Effector CD4-positive, alpha-beta T cell (primary cell): ENCODE measurements around the gene FAM181A. TPM values are rescaled to one million over a fixed set of nuclear protein-coding genes. Genes with fewer than 3 reads are reported as not detected.

Experiments used
- DNase-seq: peaks from one replicate; pipeline ENCODE4 v3.0.0-alpha.2; 2020
- total RNA-seq: gene quantifications from one replicate; lab custom pipeline; 2026; lab: John Stamatoyannopoulos, UW

FAM181A gene
- not detected for total RNA-seq

DNA sequence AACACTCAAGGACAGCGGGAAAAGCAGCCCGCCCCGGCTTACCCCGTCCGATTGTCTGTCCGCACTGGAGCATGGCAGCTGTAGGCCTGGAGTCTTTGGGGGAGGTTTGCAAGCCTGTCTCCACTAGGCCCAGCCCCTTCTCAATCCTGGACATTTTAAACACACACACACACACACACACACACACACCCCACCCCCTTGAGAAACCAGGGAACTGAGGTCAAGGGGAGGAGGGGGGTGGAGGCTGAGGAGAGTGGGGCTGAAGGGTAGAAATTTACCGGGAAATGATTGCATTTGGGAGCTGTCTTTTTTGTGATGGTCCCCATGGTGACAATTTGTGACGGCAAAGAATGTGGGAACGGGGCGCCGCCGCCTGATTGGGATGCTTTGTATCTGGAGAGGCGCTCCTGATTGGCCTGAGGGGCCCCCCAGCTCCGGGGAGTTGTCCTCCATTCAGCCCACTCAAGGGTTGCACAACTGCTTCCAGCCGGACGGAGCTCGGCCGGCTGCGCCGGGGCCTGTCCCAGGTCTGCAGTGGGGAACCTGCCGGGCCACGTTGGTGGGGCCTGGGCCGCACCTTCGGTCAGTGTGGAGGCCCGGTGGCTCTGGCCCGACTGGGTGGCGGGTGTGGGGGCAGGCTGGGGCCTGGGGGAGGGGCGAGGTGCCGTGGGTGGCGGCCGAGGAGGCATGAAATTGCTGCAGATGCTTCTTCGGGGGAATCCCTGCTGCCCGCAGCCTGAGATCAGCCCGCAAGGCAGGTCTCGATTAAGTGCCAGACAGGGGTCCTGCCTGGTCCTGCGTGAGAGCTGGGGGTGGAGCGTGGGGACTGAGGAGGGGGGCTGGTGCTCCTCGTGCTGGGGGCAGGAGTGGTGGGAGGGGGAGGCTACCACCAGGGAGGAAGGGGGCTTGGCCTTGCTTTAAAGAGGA, at the start of gene FAM181A:
Gene FAM181A (plus strand): TSS at position 472 of the 927 bp plus-strand sequence. CDS start 942 bp downstream, outside the sequence.
- DNase-seq = no peak

DNA sequence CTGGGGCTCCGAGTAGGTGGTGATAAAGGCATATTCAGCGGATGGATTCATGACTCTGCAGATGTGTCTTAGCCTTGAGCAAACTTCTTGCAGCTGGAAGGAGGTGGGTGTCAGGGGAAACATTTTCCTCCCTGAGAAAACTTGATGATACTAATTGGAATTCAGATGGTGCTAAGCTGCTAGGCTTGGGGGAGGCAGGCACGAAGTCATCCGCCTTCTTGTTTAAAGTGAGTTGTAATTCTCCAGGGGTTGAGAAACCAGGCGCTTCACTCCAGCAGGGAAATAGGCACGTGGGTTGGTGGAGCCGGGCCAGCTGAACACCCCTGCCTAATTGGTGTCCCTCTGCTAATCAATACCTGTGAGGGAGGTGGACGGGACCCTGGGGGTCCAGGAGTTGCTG, 48.9 kb upstream of the FAM181A start:
- no peak for DNase-seq

DNA sequence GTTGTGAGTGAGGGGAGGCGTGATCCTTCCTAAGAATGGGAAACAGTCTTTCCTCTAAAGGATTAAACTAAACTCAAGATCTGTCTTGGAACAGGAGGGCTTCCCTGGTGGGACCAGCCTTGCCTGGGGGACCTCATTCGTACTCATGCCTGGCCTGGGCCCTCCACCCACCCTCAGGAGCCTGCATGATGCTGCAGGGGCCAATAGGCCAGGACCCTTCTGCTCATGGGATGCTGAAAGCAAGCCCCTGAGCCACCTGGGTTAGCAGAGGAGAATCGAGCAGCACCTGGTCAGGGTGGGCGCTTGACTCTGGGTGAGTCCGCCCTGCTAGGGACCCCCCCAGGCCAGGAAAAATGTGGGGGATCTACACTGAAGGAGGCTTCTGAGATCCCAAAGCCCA, 48.3 kb upstream of the FAM181A start:
- no peak for DNase-seq

DNA sequence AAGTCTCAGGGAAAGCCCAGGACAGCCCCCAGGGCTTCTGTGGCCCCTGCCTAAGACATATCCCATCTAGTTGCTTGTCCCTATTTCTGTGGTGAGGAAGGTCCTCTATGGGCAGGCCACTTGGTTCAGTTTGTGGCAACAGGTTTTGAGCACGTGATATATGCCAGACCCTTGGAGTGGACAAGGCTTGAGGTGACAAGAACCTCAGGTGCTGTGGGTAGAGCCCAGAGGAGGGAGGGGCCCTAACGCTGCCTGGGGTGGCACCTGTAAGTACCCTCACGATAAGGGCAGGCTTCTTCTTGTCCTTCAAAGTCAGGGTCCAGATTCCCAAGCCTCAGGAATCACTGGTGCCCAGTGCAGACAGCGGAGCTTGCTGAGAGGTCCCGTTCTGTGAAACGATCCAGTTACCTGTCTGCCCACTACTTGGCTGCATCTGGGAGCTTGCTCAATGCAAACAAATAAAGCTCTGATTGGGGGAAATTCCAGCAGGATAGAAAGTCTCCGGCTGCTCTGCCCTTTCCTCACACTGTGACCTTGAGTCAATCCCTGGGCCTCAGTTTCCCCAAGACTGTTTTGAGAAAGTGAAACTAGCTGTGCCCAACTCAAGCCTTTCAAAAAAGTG, 47.7 kb upstream of the FAM181A start:
- no peak for DNase-seq

DNA sequence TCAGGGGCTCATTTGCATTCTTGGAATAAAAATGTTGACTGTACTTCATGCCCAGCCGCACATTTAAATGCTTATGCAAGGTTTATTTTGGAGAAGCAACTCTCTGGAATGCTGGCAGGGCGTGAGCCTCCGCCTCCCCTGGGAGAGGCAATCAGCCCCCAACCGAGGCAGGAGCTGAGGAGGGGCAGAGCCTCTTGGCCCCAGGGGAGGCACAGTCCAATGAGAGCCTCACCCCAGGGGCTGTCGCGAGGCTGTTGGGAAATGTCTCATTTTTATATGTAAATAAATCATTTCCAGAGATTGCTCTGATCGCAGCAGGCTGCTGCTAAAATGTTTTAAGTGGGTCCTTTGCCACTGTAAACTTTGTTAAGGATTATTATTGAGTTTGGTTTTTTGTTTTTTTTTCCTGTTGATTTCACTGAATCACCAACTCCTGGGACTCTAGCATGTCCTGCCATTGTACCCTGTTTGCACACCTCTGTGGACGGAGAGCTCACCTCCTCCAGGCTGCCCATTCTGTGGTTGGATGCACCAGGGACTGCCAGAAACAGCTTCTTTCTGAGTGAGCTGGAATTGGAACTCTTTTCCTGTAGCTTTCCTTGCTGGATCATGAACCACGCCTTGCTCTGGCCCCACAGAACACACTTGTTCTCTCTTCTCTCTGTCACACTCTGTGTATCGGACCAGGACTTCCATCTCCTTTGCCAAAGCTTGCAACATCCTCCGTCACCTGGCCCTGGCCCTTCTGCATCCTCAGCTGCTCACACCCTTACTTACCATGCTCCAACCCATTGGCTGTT, 46.9 kb upstream of the FAM181A start:
- DNase-seq = no peak

DNA sequence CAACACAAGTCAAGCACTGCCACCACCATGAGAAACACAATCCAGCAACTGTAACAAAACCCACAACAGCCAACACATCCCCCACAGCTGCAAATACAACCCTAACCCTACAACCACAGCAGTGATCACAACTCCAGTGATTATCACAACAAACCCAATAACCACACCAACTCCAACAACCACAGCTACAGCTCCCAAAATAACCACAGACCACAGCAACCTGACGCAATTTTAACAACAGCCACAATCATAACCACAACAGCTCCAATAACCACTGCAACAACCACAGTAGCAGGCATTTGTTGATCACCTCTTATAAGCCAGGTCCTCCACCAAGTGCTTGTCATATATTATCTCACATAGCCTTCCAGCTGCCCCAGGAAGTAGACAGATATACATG, 42.2 kb upstream of the FAM181A start:
- DNase-seq = no peak

DNA sequence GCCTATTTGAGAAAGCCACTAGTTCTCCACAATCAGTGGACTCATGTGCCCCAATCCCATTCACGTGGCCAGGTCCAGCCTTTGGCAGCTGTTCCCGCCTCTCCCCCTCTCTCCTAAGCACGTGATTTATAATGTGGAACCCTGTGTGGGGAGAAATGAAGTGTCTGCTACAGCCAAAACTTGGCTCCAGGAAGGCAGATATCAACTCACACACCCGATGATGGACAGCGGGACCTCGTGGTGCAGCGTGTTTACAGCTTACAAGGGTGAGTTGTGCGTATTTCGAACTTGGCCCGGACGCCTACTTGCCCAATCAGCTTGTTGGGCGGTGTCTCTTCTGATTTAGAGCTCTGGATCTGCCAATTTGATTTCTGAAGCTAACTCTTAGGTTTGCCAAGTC, 38.1 kb upstream of the FAM181A start:
- no peak for DNase-seq

DNA sequence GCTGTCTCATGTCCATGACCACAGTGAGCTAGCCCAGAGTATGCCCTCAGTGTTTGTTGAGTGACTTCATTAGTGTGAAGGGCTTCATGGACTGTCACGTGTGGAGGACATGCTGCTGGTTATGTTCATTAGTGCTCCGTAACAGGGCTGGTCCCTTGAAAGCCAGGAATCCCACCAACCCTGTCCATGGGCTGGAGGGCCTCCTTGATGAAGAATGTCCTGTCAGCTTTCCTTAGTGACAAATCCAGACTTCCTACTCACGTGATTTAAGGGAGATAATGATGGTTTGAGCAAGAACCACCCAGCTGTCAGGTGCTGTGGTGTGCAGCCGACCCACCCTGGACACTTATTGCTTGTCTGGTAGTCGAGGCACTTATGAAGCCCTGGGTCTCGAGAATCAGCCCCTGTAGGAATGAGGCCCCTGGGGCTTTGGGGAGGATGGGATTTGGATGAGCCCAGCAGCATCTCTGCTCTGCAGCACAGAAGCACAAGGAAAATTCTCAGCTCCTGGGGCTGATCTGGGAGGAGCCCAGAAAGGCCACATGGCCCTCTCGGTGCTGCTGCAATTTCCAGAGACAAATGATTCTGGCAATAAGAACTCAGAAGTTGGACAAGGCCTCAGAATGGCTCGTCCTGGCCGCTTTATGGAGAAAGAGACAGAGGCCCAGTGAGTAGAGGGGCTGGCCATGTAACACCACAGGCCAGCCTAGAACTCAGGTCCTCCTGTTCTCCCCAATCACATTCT, 37.2 kb upstream of the FAM181A start:
- no peak for DNase-seq

DNA sequence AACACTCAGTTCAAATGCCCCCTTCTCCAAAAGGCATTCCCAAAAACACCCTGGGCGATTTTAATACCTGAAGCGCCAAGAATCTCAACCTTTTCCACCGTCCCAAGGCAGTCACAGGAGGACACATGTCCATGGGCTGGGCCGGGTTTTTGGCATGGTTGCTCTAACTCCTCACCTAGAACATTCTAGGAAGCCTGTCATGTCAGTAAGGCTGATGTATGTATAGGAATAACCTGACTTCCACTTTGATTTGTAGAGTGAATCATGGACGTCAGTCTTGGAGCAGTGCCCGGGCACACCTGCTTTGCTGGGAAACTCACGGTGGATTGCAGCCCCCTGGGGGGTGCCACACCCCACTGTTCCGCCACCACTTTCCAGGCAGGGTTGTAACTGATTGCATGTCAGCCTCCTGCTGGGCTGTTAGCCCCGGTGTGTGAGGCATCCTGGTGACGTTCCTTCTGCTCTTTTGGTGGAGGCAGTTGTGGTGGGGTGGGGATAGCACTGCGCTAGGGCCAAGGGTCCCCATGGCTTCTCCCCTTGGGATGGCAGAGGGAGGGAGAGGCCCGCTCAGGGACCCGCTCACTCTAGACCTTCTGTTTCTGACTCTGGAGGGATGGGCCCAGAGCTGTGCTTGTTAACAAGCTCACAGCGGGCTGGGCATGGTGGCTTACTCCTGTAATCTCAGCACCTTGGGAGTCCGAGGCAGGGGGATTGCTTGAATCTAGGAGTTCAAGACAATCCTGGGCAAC, 35.2 kb upstream of the FAM181A start:
- no peak for DNase-seq

DNA sequence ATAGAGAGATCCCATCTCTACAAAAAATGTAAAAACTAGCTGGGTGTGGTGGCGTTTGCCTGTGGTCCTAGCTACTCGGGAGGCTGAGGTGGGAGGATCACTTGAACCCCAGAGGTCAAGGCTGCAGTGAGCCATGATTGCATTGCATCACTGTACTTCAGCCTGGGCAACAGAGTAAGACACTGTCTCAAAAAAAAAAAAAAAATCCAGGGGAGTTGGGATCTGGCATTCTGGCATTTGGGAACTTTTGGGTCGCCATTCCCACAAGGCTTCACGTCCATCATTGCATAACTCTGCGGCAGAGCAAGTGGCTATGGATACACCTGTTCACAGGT, 34.7 kb upstream of the FAM181A start:
- no peak for DNase-seq

DNA sequence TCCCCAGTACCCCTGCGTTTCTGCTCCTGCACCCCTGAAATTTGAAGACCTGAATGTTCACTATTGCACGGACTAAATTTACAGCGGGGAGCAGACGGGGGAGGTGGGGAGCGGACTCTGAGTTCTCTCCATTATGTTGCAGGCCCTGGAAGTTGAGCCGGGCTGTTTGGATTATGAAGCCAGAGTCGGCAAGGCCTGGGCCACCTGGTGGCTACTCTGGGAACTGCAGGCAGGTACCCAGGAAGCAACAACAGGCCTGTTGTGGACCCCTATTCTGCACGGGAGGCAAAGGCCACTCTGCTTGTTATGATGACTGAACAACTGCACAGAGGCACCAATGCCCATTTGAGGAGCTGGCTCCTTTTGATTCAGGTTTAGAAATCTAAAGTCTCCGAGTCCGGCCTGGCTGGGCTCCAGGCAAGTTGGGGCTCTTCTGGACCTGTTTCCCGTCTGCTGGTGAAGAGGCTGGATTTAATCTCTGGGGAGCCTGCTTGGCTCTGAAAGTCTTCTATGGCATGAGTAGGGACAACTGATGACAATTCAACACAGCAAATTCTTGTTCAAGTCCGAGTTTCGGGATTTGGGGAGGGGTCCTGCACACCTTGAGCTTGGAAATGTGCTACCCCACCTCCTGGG, 34.1 kb upstream of the FAM181A start:
- peak; percentile 56 for DNase-seq

DNA sequence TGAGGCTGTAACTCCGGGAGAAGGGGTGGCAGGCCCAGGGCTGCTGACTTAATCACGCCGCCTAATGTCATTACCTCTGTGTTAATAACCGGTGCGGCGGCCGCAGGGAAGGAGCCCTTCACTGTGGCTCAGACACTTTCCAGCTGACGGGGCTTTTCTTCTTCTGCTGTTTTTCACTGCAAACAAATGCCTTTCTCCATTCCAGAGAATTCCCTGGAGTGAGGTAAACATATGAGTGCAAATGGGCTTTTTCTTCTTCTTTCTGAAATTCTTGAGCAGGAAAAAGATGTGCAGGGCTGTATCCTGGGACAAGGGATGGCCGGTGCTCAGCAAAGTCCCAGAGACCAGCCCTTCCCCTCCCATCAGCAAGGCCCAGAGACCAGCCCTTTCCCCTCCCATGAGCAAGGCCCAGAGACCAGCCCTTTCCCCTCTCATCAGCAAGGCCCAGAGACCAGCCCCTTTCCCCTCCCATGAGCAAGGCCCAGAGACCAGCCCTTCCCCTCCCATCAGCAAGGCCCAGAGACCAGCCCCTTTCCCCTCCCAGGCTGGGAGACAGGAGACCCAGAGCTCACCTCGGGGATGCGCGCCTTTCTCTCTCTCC, 33.4 kb upstream of the FAM181A start:
- DNase-seq = no peak

DNA sequence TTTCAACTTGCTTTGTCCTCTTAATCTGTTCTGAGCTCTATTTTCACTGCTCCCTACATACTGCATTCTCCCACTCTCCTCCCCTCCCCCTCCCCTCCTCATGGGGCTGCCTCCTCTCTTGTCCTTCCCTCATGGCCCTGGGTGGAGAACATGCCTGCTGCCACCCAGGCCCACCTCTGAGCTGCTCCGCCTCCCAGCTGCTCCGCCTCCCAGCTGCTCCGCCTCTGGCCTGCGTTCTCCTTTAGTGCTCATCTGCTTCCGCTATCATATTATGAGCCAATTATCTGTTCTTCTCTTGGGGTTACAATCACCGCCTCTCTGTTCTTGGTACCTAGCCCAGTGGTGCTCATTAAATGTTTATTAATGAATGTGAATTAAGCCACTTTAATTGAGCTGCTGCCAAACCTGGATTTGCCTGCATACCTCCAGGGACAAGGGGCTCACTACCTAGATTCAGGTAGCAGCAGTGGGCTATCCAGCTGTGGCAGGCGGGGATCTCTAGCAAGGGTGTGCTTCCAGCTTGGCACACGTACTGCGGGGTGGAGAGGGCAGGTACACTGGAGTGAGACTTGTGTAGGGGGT, 32.0 kb upstream of the FAM181A start:
- DNase-seq = no peak

DNA sequence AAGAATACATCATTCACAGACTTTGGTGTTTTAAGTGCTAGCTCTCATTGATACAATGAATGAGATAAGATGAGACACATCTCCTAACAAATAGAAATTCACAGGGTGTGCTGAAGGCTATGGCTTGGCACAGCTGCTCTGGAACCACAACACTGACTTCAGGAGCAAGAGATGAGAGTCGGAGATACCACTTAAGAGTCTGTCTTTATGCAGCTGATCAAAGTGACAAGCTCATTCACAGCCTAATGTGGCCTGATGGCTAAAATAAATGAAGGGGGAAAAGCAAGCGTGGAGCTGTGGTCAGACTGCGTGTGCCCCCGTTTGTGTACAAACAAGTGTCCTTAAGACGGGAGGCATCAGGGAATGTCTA, 29.7 kb upstream of the FAM181A start:
- DNase-seq = no peak

DNA sequence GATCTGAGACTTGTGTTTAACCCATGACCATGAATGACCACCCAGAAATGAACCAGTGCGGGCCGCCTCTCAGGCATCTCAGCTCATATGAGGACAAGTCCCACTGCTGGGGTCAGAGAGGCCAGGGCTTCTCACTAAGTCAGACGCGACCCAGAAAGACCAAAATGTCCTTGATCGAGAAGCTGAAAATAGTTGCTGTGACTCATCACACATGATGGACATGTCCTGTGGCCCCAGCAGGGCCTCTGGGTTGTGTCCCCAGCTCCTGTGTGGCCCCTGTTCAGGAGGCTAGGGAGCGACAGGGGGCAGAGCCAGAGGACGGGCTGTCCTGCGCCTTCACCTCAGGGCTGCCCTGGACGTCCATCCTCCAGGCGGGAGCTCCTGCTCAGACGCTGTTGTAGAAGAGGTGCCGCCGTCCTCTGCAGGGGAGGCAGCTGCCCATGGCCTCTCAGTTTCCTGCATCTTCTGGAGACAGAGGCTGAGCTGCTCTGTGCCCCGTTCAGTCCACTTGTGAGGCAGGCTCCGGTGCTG, 29.0 kb upstream of the FAM181A start:
- no peak for DNase-seq

DNA sequence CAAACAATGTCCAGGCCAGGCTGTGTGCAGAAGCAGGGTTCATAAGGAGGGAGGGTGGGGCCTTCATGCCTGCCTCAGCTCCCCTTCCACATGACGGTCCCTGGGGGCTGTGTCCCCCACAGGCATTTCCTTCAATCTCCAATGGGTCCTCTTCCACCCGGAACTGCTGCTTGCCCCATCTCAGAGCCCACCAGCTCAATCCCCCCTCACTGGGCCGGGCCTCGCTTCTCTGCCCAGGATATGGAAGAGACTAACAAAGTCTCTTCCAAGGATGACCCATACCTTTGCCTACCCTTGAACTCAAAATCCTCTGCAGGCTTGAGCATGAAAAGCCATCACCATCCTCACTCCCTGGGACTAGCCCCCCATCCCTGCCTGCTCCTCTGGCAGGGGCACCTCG, 28.4 kb upstream of the FAM181A start:
- DNase-seq = no peak

DNA sequence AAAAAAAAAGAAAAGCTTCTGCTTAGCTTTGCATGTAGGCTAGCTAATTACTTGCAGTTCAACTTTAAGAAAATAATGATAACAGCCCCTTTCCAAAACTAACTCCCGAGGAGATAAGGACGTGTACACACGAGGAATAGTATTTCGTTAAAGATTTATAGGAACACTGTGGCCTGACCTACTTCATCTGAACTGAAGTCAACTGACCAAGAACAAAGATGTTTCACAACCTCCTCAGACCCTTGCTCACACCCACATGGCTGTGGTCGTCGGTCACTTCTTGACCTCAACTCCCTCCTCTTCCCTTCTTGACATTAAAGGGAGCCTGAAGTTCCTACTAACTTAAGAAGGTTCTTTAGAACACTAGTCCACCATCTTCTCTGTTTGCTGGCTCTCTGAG, 25.3 kb upstream of the FAM181A start:
- no peak for DNase-seq

DNA sequence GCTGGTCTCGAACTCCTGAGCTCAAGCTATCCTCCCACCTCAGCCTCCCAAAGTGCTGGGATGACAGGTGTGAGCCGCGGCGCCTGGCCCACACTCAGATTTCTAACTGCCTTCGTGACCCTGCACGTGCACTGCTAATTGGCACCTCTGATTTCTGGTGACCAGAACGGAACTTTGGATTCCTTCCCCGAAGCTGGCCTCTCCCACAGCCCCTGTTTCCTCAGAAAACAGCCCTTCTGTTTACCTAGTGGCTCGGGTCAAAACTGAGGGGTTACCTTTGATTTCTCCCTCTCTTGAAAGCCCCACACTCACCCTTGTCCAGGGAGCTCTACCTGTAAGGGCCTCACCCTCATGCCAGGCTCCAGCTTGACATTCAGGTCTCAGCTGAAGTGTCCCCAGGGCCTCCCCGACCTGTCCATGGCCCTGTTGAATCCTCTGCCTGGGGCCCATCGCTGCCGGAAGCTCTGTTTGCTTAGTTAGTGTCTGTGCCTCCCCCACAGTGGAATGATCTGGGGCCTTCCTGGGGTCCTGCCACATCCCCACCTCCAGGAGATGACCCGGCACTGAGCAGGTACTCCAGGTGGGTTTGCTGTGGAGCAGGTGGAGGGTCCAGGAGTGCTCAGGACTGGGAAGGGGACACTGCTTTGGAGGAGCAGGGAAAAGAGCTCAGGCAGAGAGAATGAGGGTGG, 24.4 kb upstream of the FAM181A start:
- DNase-seq = no peak

DNA sequence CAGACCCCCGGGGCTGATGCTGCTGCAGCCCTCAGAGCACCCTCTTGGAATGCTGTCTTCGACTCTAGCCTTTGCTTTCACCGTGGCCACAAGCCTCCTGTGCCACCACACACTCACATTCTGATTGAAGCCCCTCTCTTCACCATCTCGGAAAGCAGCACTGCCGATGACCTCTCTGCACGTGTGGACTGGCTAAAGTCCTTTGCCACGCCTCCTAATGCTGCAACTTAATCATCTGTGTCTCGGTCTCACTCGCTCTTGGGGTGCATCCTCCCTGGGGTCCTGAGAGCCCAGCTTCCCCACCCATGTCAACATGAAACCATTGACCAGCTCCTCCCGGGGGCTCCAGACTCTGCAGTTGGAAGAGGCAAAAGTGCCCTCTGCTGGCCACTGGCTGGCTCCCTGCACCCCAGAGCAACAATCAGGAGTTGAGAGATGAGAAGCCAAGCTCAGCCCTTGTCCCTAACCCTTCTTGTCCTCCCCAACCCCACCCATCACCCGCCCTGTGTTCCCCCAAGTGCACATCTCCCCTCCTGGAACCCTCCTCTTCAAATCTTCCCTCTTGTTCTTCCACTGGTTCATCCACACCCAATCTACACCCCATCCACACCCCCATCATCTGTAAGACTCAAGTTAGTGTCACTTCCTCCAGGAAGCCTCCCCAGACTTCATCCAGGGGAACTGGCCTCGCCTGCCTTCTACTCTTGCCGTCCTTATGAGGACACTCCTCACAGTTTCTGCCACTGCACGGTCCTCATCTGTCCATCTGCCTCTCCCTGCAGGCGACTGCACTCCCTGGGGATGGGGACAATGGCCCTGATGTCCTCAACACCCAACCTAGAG, 23.6 kb upstream of the FAM181A start:
- DNase-seq = no peak
